Muscle of leg (tissue), 11 donors: ENCODE results near the gene MAIP1. TPM values are rescaled to one million over a fixed set of nuclear protein-coding genes. Genes with fewer than 3 reads are reported as not detected.

Experiments used
- DNase-seq: peaks from one replicate; pipeline ENCODE4 v3.0.0; 2013
- H3K27ac ChIP-seq: one replicate; pipeline ENCODE4 v1.5.1; 2013; ENCODE audit warnings: mild to moderate bottlenecking, low read length, control low read depth
- H3K27me3 ChIP-seq: one replicate; pipeline ENCODE4 v1.6.1; 2013; ENCODE audit warnings: low read length; ENCODE audit not compliant: control insufficient read depth, insufficient read depth
- H3K36me3 ChIP-seq: one replicate; pipeline ENCODE4 v1.6.1; 2013; ENCODE audit warnings: low read length; ENCODE audit not compliant: control insufficient read depth, insufficient read depth
- H3K4me1 ChIP-seq: one replicate; pipeline ENCODE4 v1.6.1; 2013; ENCODE audit warnings: low read length; ENCODE audit not compliant: control insufficient read depth, insufficient read depth
- H3K4me3 ChIP-seq: one replicate; pipeline ENCODE4 v1.5.1; 2013; ENCODE audit warnings: low read length, control low read depth
- H3K9me3 ChIP-seq: replicated peaks from 2 replicates; pipeline ENCODE4 v1.6.1; 2013; ENCODE audit warnings: low read depth, low read length; ENCODE audit not compliant: control insufficient read depth
- WGBS: methylation state at CpG from one replicate; pipeline ENCODE4 v1.1.5; 2013; ENCODE audit warnings: missing lambda C conversion rate; ENCODE audit not compliant: insufficient coverage; 5-methylcytosine and 5-hydroxymethylcytosine counted together
- polyA plus RNA-seq, 8 donors: library from polyadenylated mRNA; unstranded; fragments of 120-200 nt; gene quantifications; one replicate each; pipeline versions ENCODE4 v1.2.1 to v1.2.3, GENCODE V29; 2013; ENCODE audit warnings: inconsistent platforms in 1 of 8, low replicate concordance in 1 of 8; ENCODE audit not compliant: insufficient read length in 8 of 8, insufficient read depth in 1 of 8
- total RNA-seq: library from RNA; stranded (reverse); fragments of 120-200 nt; gene quantifications from one replicate; pipeline ENCODE4 v1.2.4, GENCODE V29; 2013

The MAIP1 gene
- total and polyA plus RNA-seq, 9 donors = 13.4 to 21.3 (median 18.2) TPM

GRCh38 chr2:199943373-199943772, 12.0 kb upstream of the MAIP1 start:
- WGBS = no CpG with 5 or more reads among the region's 4 CpGs
- Histone ChIP-seq H3K4me3 (no peak overlapping the region), H3K36me3 (peaks cover 5% of the 10 kb centered on the region), H3K9me3 (no peaks in the 10 kb centered on the region), H3K4me1 (no peaks in the 10 kb centered on the region), H3K27me3 (no peaks in the 10 kb centered on the region), H3K27ac (no peak overlapping the region)
- DNase-seq = no peak

- Histone ChIP-seq H3K36me3 (peaks cover 9% of the 10 kb centered on the region), H3K9me3 (no peaks in the 10 kb centered on the region), H3K4me1 (no peaks in the 10 kb centered on the region), H3K4me3 (no peak overlapping the region), H3K27ac (no peak overlapping the region), H3K27me3 (no peaks in the 10 kb centered on the region)
- no peak for DNase-seq
- no CpG with 5 or more reads among the region's 1 CpG for WGBS
These were observed 9.2 kb upstream of the MAIP1 start for GRCh38 chr2:199946196-199946595.

- H3K27ac ChIP-seq = no peak overlapping the region
- H3K36me3 ChIP-seq = peaks cover 9% of the 10 kb centered on the region
- no peaks in the 10 kb centered on the region for H3K9me3 ChIP-seq
- no peak overlapping the region for H3K4me3 ChIP-seq
- no peaks in the 10 kb centered on the region for H3K4me1 ChIP-seq
- DNase-seq = no peak
- H3K27me3 ChIP-seq = no peaks in the 10 kb centered on the region
These were observed 8.5 kb upstream of the MAIP1 start for GRCh38 chr2:199946836-199947235.

GRCh38 chr2:199950396-199950795, 5.0 kb upstream of the MAIP1 start:
- no peak overlapping the region for H3K4me3 ChIP-seq
- WGBS = no CpG with 5 or more reads among the region's 5 CpGs
- peaks cover 9% of the 10 kb centered on the region for H3K4me1 ChIP-seq
- H3K36me3 ChIP-seq = peaks cover 4% of the 10 kb centered on the region
- no peaks in the 10 kb centered on the region for H3K27me3 ChIP-seq
- no peak for DNase-seq
- no peaks in the 10 kb centered on the region for H3K9me3 ChIP-seq
- H3K27ac ChIP-seq = no peak overlapping the region

GRCh38 chr2:199951023-199951422, 4.4 kb upstream of the MAIP1 start:
- no CpG with 5 or more reads among the region's 1 CpG for WGBS
- H3K27me3 ChIP-seq = no peaks in the 10 kb centered on the region

GRCh38 chr2:199955007-199955338, 409 bp upstream of the MAIP1 start:
- DNase-seq = no peak
- Histone ChIP-seq H3K9me3 (no peaks in the 10 kb centered on the region), H3K4me3 (peak overlapping the region; percentile 99), H3K36me3 (peaks cover 8% of the 10 kb centered on the region), H3K4me1 (peaks cover 18% of the 10 kb centered on the region), H3K27ac (peak overlapping the region; percentile 97), H3K27me3 (no peaks in the 10 kb centered on the region)
- 0% methylated on average over 13 of the region's 13 CpGs for WGBS

More at GRCh38 chr2:199951023-199951422, 4.4 kb upstream of the MAIP1 start:
- Histone ChIP-seq H3K27ac (no peak overlapping the region), H3K4me3 (no peak overlapping the region), H3K9me3 (no peaks in the 10 kb centered on the region), H3K36me3 (peaks cover 4% of the 10 kb centered on the region), H3K4me1 (peaks cover 9% of the 10 kb centered on the region)
- DNase-seq = no peak

- 0% methylated on average over 10 of the region's 10 CpGs for WGBS
- Histone ChIP-seq H3K9me3 (no peaks in the 10 kb centered on the region), H3K27ac (peak overlapping the region; percentile 97), H3K27me3 (no peaks in the 10 kb centered on the region), H3K36me3 (peaks cover 10% of the 10 kb centered on the region), H3K4me1 (peaks cover 18% of the 10 kb centered on the region), H3K4me3 (peak overlapping the region; percentile 99)
- no peak for DNase-seq
These were observed 639 bp downstream of the MAIP1 start for GRCh38 chr2:199956062-199956380.

- no peaks in the 10 kb centered on the region for H3K27me3 ChIP-seq
- no peak for DNase-seq
- H3K4me1 ChIP-seq = peaks cover 18% of the 10 kb centered on the region
- 89% methylated on average over 3 of the region's 4 CpGs for WGBS
- H3K9me3 ChIP-seq = no peaks in the 10 kb centered on the region
- H3K27ac ChIP-seq = no peak overlapping the region
- H3K4me3 ChIP-seq = no peak overlapping the region
- H3K36me3 ChIP-seq = peaks cover 18% of the 10 kb centered on the region
These were observed 2.6 kb downstream of the MAIP1 start for GRCh38 chr2:199958014-199958413.

- H3K9me3 ChIP-seq = no peaks in the 10 kb centered on the region
- H3K27ac ChIP-seq = no peak overlapping the region
- no peaks in the 10 kb centered on the region for H3K27me3 ChIP-seq
- no peak overlapping the region for H3K4me3 ChIP-seq
- WGBS = 100% methylated on average over 2 of the region's 2 CpGs
- peaks cover 3% of the 10 kb centered on the region for H3K4me1 ChIP-seq
- DNase-seq = no peak
- peaks cover 23% of the 10 kb centered on the region for H3K36me3 ChIP-seq
These were observed 6.8 kb downstream of the MAIP1 start for GRCh38 chr2:199962203-199962602.

GRCh38 chr2:199966405-199966804, 11.0 kb downstream of the MAIP1 start:
- Histone ChIP-seq H3K9me3 (no peaks in the 10 kb centered on the region), H3K36me3 (peaks cover 11% of the 10 kb centered on the region)

GRCh38 chr2:199966976-199967375, 11.6 kb downstream of the MAIP1 start:
- no peaks in the 10 kb centered on the region for H3K9me3 ChIP-seq
- no peaks in the 10 kb centered on the region for H3K27me3 ChIP-seq
- no peak for DNase-seq
- H3K4me3 ChIP-seq = no peak overlapping the region
- peaks cover 10% of the 10 kb centered on the region for H3K36me3 ChIP-seq
- no peak overlapping the region for H3K27ac ChIP-seq
- H3K4me1 ChIP-seq = no peaks in the 10 kb centered on the region
- WGBS = no CpG with 5 or more reads among the region's 1 CpG

More at GRCh38 chr2:199966405-199966804, 11.0 kb downstream of the MAIP1 start:
- H3K4me3 ChIP-seq = no peak overlapping the region
- WGBS = no CpG with 5 or more reads among the region's 2 CpGs
- no peaks in the 10 kb centered on the region for H3K27me3 ChIP-seq
- DNase-seq = no peak
- no peaks in the 10 kb centered on the region for H3K4me1 ChIP-seq
- H3K27ac ChIP-seq = no peak overlapping the region
